DOHH2 (cell line): ENCODE results near the gene KCNJ11.

ENCODE experiments used
- H3F3A ChIP-seq: fragments of 200-600 bp; sonication (generic), shearing (Covaris generic); 2 replicates; pipeline ENCODE4 v1.6.0; 2016; ENCODE audit warnings: antibody characterized with exemption, mild to moderate bottlenecking; ENCODE audit not compliant: control insufficient read depth, insufficient read depth
- H3K27ac ChIP-seq: fragments of 200-600 bp; sonication (generic); 2 replicates; pipeline ENCODE4 v1.5.1; 2014; ENCODE audit warnings: low read depth, mild to moderate bottlenecking, low read length, moderate library complexity
- H3K27me3 ChIP-seq: fragments of 200-600 bp; sonication (generic); 2 replicates; pipeline ENCODE4 v1.6.1; 2014; ENCODE audit warnings: mild to moderate bottlenecking, low read length, mixed read lengths; ENCODE audit not compliant: control insufficient read depth
- H3K36me3 ChIP-seq: fragments of 200-600 bp; sonication (generic); 2 replicates; pipeline ENCODE4 v1.6.1; 2014; ENCODE audit warnings: mild to moderate bottlenecking, low read length, moderate library complexity, mixed read lengths; ENCODE audit not compliant: control insufficient read depth
- H3K4me1 ChIP-seq: fragments of 200-600 bp; sonication (generic); 2 replicates; pipeline ENCODE4 v1.6.1; 2014; ENCODE audit warnings: mild to moderate bottlenecking, low read length, mixed read lengths; ENCODE audit not compliant: control insufficient read depth
- H3K4me2 ChIP-seq: fragments of 200-600 bp; sonication (generic); 2 replicates; pipeline ENCODE4 v1.6.0; 2014; ENCODE audit warnings: mild to moderate bottlenecking, low read length, moderate library complexity
- H3K4me3 ChIP-seq: fragments of 200-600 bp; sonication (generic); 2 replicates; pipeline ENCODE4 v1.5.1; 2014; ENCODE audit warnings: mild to moderate bottlenecking, low read length, mixed read lengths
- H3K79me2 ChIP-seq: fragments of 200-600 bp; sonication (generic); 2 replicates; pipeline ENCODE4 v1.6.1; 2014; ENCODE audit warnings: mild to moderate bottlenecking, low read length, mixed read lengths; ENCODE audit not compliant: control insufficient read depth
- H3K9me2 ChIP-seq: fragments of 200-600 bp; sonication (generic); replicated peaks from 2 replicates; pipeline ENCODE4 v1.6.1; 2014; ENCODE audit warnings: mild to moderate bottlenecking, low read length, mixed read lengths; ENCODE audit not compliant: control insufficient read depth
- H3K9me3 ChIP-seq: fragments of 200-600 bp; sonication (generic); 2 replicates; pipeline ENCODE4 v1.6.1; 2014; ENCODE audit warnings: antibody characterized with exemption, low read length, mixed read lengths; ENCODE audit not compliant: control insufficient read depth, insufficient read depth
- H4K20me1 ChIP-seq: fragments of 200-600 bp; sonication (generic); 2 replicates; pipeline ENCODE4 v1.6.0; 2014; ENCODE audit warnings: low read depth, mild to moderate bottlenecking, antibody characterized with exemption, low read length, moderate library complexity; ENCODE audit not compliant: control insufficient read depth, insufficient read depth
- EZH2phosphoT487 ChIP-seq: fragments of 200-600 bp; sonication (generic); IDR thresholded peaks from 2 replicates; pipeline ENCODE4 v1.6.1; 2017; ENCODE audit warnings: borderline replicate concordance, mild to moderate bottlenecking, antibody characterized with exemption, low read length, moderate library complexity, mixed read lengths
- TF ChIP-seq, protein P1 (sequence below): fragments of 200-600 bp; sonication (generic); IDR thresholded peaks from one replicate; pipeline ENCODE4 v1.5.1; 2014; ENCODE audit warnings: antibody characterized with exemption, mild to moderate bottlenecking, low read depth, low read length; ENCODE audit not compliant: poor library complexity, severe bottlenecking

The KCNJ11 gene

DNA sequence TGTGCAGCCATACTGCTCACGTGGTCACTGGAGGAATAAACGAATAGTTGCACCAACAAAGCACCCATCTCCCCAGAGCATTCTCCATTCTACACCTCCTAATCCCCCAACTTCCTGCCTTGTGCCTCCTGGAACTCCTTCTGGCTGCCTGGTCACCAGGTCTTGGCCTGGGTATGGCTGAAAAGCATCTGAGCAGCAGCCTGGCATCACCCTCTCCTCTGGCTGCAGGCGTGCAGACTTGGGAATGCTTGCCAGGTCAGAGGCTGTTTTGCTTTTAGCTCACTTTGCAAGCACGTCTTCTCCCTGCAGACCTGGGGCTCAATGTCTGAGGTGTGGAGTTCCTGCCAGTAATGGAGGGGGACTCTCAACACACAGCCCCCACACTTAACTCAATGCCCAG, 33.3 kb upstream of the KCNJ11 start:
- no peaks in the 10 kb centered on the region for H3K79me2 ChIP-seq
- H3K9me2 ChIP-seq: no peaks in the 10 kb centered on the region
- no peak overlapping the region for H3K4me3 ChIP-seq
- H3K27me3 ChIP-seq: peaks cover 45% of the 10 kb centered on the region
- no peaks in the 10 kb centered on the region for H4K20me1 ChIP-seq
- H3K27ac ChIP-seq: no peak overlapping the region
- no peaks in the 10 kb centered on the region for H3K9me3 ChIP-seq
- H3F3A ChIP-seq: no peaks in the 10 kb centered on the region
- no peaks in the 10 kb centered on the region for H3K36me3 ChIP-seq
- H3K4me2 ChIP-seq: no peak overlapping the region
- no peak for TF ChIP-seq EZH2phosphoT487
- H3K4me1 ChIP-seq: no peaks in the 10 kb centered on the region

DNA sequence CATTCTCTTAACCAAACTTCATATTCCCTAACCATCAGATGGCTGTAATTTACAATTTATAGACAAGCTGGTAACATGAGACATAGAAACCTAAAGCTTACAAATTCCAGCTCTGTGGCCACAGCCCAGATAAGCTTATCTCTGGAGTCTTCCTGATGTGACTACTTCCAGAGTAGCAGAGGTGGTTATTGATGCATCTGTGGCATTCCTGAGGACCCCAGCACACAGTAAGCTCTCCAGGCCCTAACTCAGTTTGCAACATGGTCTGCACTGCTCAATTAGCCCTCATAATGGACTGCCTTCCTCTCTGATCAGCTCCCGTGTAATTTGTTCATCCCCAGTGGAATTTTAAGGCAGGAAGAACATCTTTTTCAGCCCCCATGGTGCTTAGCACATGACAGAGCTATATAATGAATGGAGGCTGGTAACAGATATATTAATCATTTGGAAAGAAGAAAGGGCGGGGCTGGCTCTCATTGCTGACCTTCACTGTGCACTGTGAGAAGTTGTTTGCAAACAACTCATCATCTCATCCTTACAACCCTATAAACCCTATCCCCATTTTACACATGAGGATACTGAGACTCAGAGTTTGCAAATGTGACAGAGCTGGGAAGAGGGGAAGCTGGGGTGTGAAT, 30.1 kb upstream of the KCNJ11 start:
- Histone ChIP-seq H3K4me2 (no peak overlapping the region), H3K27me3 (peaks cover 53% of the 10 kb centered on the region), H3K36me3 (no peaks in the 10 kb centered on the region), H4K20me1 (no peaks in the 10 kb centered on the region), H3K9me3 (no peaks in the 10 kb centered on the region), H3K9me2 (no peaks in the 10 kb centered on the region), H3F3A (no peaks in the 10 kb centered on the region), H3K79me2 (no peaks in the 10 kb centered on the region), H3K27ac (no peak overlapping the region), H3K4me3 (no peak overlapping the region), H3K4me1 (no peaks in the 10 kb centered on the region)
- TF ChIP-seq, protein P1, sequence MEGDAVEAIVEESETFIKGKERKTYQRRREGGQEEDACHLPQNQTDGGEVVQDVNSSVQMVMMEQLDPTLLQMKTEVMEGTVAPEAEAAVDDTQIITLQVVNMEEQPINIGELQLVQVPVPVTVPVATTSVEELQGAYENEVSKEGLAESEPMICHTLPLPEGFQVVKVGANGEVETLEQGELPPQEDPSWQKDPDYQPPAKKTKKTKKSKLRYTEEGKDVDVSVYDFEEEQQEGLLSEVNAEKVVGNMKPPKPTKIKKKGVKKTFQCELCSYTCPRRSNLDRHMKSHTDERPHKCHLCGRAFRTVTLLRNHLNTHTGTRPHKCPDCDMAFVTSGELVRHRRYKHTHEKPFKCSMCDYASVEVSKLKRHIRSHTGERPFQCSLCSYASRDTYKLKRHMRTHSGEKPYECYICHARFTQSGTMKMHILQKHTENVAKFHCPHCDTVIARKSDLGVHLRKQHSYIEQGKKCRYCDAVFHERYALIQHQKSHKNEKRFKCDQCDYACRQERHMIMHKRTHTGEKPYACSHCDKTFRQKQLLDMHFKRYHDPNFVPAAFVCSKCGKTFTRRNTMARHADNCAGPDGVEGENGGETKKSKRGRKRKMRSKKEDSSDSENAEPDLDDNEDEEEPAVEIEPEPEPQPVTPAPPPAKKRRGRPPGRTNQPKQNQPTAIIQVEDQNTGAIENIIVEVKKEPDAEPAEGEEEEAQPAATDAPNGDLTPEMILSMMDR: no peak
- TF ChIP-seq EZH2phosphoT487: no peak

DNA sequence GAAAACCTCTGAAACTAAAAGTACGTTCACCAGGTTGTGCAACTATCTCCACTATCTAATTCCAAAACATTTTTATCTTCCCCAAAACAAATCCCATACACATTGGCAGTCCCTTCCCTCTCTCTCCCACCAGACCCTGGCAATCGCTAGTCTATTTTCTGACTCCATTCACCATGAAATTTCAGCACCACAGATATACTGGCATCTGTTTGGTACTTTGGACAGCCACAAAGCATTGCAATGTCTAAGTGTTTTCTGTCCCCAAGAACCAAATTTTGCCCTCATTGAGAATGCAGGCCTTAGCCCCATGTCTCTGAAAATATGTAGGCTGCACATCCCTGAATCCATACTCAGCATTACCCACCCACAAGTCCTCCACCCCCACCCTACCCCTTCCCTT, 28.0 kb upstream of the KCNJ11 start:
- H4K20me1 ChIP-seq: no peaks in the 10 kb centered on the region
- H3K36me3 ChIP-seq: no peaks in the 10 kb centered on the region
- no peak for TF ChIP-seq EZH2phosphoT487
- TF ChIP-seq, protein P1: no peak
- no peaks in the 10 kb centered on the region for H3K4me1 ChIP-seq
- H3K27ac ChIP-seq: no peak overlapping the region
- no peak overlapping the region for H3K4me2 ChIP-seq
- no peaks in the 10 kb centered on the region for H3F3A ChIP-seq
- H3K79me2 ChIP-seq: no peaks in the 10 kb centered on the region
- no peak overlapping the region for H3K4me3 ChIP-seq
- peaks cover 49% of the 10 kb centered on the region for H3K27me3 ChIP-seq
- H3K9me3 ChIP-seq: no peaks in the 10 kb centered on the region
- no peaks in the 10 kb centered on the region for H3K9me2 ChIP-seq

- Histone ChIP-seq H3K9me2 (no peaks in the 10 kb centered on the region), H3K4me1 (no peaks in the 10 kb centered on the region), H3K9me3 (no peaks in the 10 kb centered on the region), H3K79me2 (no peaks in the 10 kb centered on the region), H3K4me3 (no peak overlapping the region), H4K20me1 (no peaks in the 10 kb centered on the region), H3K27ac (no peak overlapping the region), H3F3A (no peaks in the 10 kb centered on the region), H3K4me2 (no peak overlapping the region), H3K36me3 (no peaks in the 10 kb centered on the region), H3K27me3 (peaks cover 45% of the 10 kb centered on the region)
- TF ChIP-seq, protein P1: no peak
- TF ChIP-seq EZH2phosphoT487: no peak
Measured at GRCh38 chr11:17415523-17416104, 27.2 kb upstream of the KCNJ11 start.
